K562 (cell line): ENCODE results near the gene CHMP3. TPM values are rescaled to one million over a fixed set of nuclear protein-coding genes. Genes with fewer than 3 reads are reported as not detected.

Experiments used
- ATAC-seq: fragments of 200-7000 bp; cut with Tn5 transposase; 3 replicates; pipeline ENCODE4 v1.9.1; 2020; ENCODE audit warnings: moderate library complexity
- BruUV-seq: library from RNA; stranded (reverse); fragments of 400-500 nt; replicated peaks from 2 replicates; lab custom pipeline; 2021; lab: Mats Ljungman, UMichigan
- CTCF ChIA-PET: fragments of 300-600 bp; formaldehyde crosslinking; extraction: SDS; loops from one replicate; lab custom pipeline; 2021; ENCODE audit warnings: low intra/inter-chr PET ratio; lab: Yijun Ruan, JAX
- POLR2A ChIA-PET: fragments of 300-600, 350-650 bp; sonication (Branson Sonifier 250); formaldehyde crosslinking; extraction: SDS; loops from one replicate; lab custom pipeline; 2021; ENCODE audit warnings: antibody characterized with exemption, inconsistent platforms; lab: Yijun Ruan, JAX
- DNase-seq, 4 experiments: peaks; one replicate each; pipeline versions ENCODE4 v3.0.0 to v3.0.0-alpha.2; 2011 to 2018; ENCODE audit warnings: low spot score in 3 of 4, mixed read lengths in 3 of 4; ENCODE audit errors: extremely low read depth in 1 of 4
- FAIRE-seq: peaks from 2 replicates; lab custom pipeline; 2011; peaks lifted over from hg19 to GRCh38; lab: Jason Lieb, UNC
- H2AFZ ChIP-seq: 2 replicates; pipeline ENCODE4 v1.6.0; 2011; ENCODE audit warnings: low read depth, low read length, control low read depth, inconsistent platforms
- H3K27ac ChIP-seq: fragments of 200-600 bp; 3 replicates; pipeline ENCODE4 v1.8.0; 2011; ENCODE audit warnings: low read depth, mild to moderate bottlenecking, control low read depth, inconsistent platforms, low read length, moderate library complexity, mixed read lengths; ENCODE audit errors: extremely low read depth
- H3K27me3 ChIP-seq, 2 experiments: fragments of 300-600 bp in 1 of 2; 2 replicates in 1 of 2; 3 replicates in 1 of 2; pipeline versions ENCODE4 v1.6.0 to v1.8.0; 2011; ENCODE audit warnings: inconsistent platforms in 2 of 2, low read length in 2 of 2, mild to moderate bottlenecking in 1 of 2, mixed read lengths in 1 of 2, moderate library complexity in 1 of 2; ENCODE audit not compliant: control insufficient read depth in 2 of 2, insufficient read depth in 2 of 2
- H3K36me3 ChIP-seq: fragments of 300-600 bp; 3 replicates; pipeline ENCODE4 v1.8.0; 2011; ENCODE audit warnings: mild to moderate bottlenecking, low read length, inconsistent platforms; ENCODE audit not compliant: control insufficient read depth, insufficient read depth
- H3K4me1 ChIP-seq, 2 experiments: fragments of 200-600 bp in 1 of 2; replicated peaks in 1 of 2; 2 replicates in 1 of 2; 3 replicates in 1 of 2; pipeline versions ENCODE4 v1.5.1 to v1.8.0; 2011; ENCODE audit warnings: inconsistent platforms in 2 of 2, low read length in 2 of 2, mild to moderate bottlenecking in 1 of 2, mixed read lengths in 1 of 2, moderate library complexity in 1 of 2; ENCODE audit not compliant: control insufficient read depth in 2 of 2, insufficient read depth in 2 of 2
- H3K4me2 ChIP-seq: 2 replicates; pipeline ENCODE4 v1.6.1; 2011; ENCODE audit warnings: low read length, control low read depth, inconsistent platforms, mixed read lengths; ENCODE audit not compliant: insufficient read depth
- H3K4me3 ChIP-seq: fragments of 200-600 bp; sonication (generic), shearing (Covaris generic); 2 replicates; pipeline ENCODE4 v1.5.1; 2016; ENCODE audit warnings: control low read depth, inconsistent platforms
- H3K79me2 ChIP-seq: fragments of 200-600 bp; 3 replicates; pipeline ENCODE4 v1.8.0; 2011; ENCODE audit warnings: low read length, inconsistent platforms; ENCODE audit not compliant: control insufficient read depth, insufficient read depth
- H3K9ac ChIP-seq, 2 experiments: 2 replicates each; pipeline versions ENCODE4 v1.6.0 to v1.6.1; 2011; ENCODE audit warnings: low read depth in 2 of 2, low read length in 2 of 2, control low read depth in 1 of 2, inconsistent platforms in 1 of 2, mild to moderate bottlenecking in 1 of 2, mixed read lengths in 1 of 2; ENCODE audit not compliant: insufficient read depth in 1 of 2
- H3K9me1 ChIP-seq: one replicate; pipeline ENCODE4 v1.6.0; 2011; ENCODE audit warnings: inconsistent platforms, mild to moderate bottlenecking, low read length, moderate library complexity; ENCODE audit not compliant: control insufficient read depth, insufficient read depth
- H3K9me3 ChIP-seq: replicated peaks from 2 replicates; pipeline ENCODE4 v1.5.1; 2011; ENCODE audit warnings: low read depth, low read length, inconsistent platforms; ENCODE audit not compliant: control insufficient read depth, insufficient read depth
- H4K20me1 ChIP-seq: replicated peaks from 2 replicates; pipeline ENCODE4 v1.6.1; 2011; ENCODE audit warnings: low read length, inconsistent platforms, mixed read lengths; ENCODE audit not compliant: control insufficient read depth, insufficient read depth
- ATF2 ChIP-seq: sonication (generic); formaldehyde crosslinking; IDR thresholded peaks from 2 replicates; pipeline ENCODE4 v1.8.1; 2022; ENCODE audit warnings: missing genetic modification reagents
- ATF3 ChIP-seq, 2 experiments: fragments of 450-650 bp in 1 of 2; sonication (generic) in 1 of 2; formaldehyde crosslinking in 1 of 2; IDR thresholded peaks in 1 of 2; conservative IDR thresholded peaks in 1 of 2; 2 replicates each; pipeline versions ENCODE4 v1.6.1 to v1.8.1; 2016 to 2023; ENCODE audit warnings: mild to moderate bottlenecking in 2 of 2, moderate library complexity in 2 of 2, inconsistent platforms in 1 of 2, missing genetic modification reagents in 1 of 2
- BRD4 ChIP-seq: fragments of 200-600 bp; sonication (generic); IDR thresholded peaks from 2 replicates; pipeline ENCODE4 v1.6.1; 2017; ENCODE audit warnings: inconsistent platforms
- CBX3 ChIP-seq, 2 experiments: IDR thresholded peaks; 1 replicate in 1 of 2; 2 replicates in 1 of 2; pipeline ENCODE4 v1.6.1; 2012; ENCODE audit warnings: inconsistent platforms in 2 of 2, low read length in 2 of 2, borderline replicate concordance in 1 of 2, control low read depth in 1 of 2
- HMBOX1 ChIP-seq: sonication (generic); IDR thresholded peaks from 2 replicates; pipeline ENCODE4 v1.6.1; 2016
- IRF9 ChIP-seq: fragments of 450-650 bp; IDR thresholded peaks from 2 replicates; pipeline ENCODE4 v1.6.1; 2016; ENCODE audit warnings: missing biosample characterization, missing genetic modification characterization
- SNRNP70 ChIP-seq: fragments of 200-400 bp; formaldehyde crosslinking; optimal IDR thresholded peaks from 2 replicates; pipeline ENCODE3; 2017; ENCODE audit warnings: low read depth, low read length
- SP2 ChIP-seq: IDR thresholded peaks from 2 replicates; pipeline ENCODE4 v1.6.1; 2011; ENCODE audit warnings: mild to moderate bottlenecking, low read depth, low read length, moderate library complexity; ENCODE audit not compliant: poor library complexity, severe bottlenecking; ENCODE audit errors: extremely low read depth
- SRF ChIP-seq, 2 experiments: fragments of 250-450, 450-650 bp in 1 of 2; sonication (Bioruptor Pico) in 1 of 2; sonication (generic) in 1 of 2; formaldehyde crosslinking; IDR thresholded peaks; 2 replicates each; pipeline versions ENCODE4 v1.5.0 to v1.5.1; 2020 to 2022; ENCODE audit warnings: mild to moderate bottlenecking in 1 of 2, missing genetic modification reagents in 1 of 2
- U2AF1 ChIP-seq: fragments of 200-400 bp; formaldehyde crosslinking; optimal IDR thresholded peaks from 2 replicates; pipeline ENCODE3; 2017; ENCODE audit warnings: mild to moderate bottlenecking, low read depth, low read length, moderate library complexity
- ZNF184 ChIP-seq: sonication (generic); formaldehyde crosslinking; IDR thresholded peaks from 2 replicates; pipeline ENCODE4 v1.5.0; 2020; ENCODE audit warnings: missing genetic modification reagents
- in situ Hi-C: fragments of 300-500 bp; cut with MboI; formaldehyde crosslinking; loops from 4 replicates; pipeline ENCODE4 v1.15.0; 2018; ENCODE audit warnings: inconsistent platforms, mixed read lengths
- intact Hi-C: fragments of 100-400 bp; cut with micrococcal nuclease; formaldehyde crosslinking; loops from 2 replicates; pipeline ENCODE4 v1.14.2; 2022
- polyA plus RNA-seq, 8 experiments: library from polyadenylated mRNA; depleted of rRNA in 4 of 8; stranded (reverse) in 5 of 8; unstranded in 3 of 8; fragments of >200 nt; fragmentation: Nextera tagmentation in 2 of 8; fragmentation: Illumina TruSeq in 1 of 8; extraction: Ambion mirVana in 2 of 8; extraction: Trizol in 1 of 8; gene quantifications; 2 replicates each; pipeline versions ENCODE4 v1.2.1 to v1.2.3, GENCODE V29; 2011 to 2014; ENCODE audit warnings: inconsistent platforms in 1 of 8, missing spikeins in 1 of 8
- total RNA-seq, 7 experiments: library from RNA; depleted of rRNA in 6 of 7; stranded (reverse); fragments of >200 nt in 6 of 7; fragmentation: Illumina TruSeq in 2 of 7; extraction: Trizol in 2 of 7; gene quantifications; 2 replicates each; pipeline versions ENCODE4 v1.2.1 to v1.2.3, GENCODE V29; 2011 to 2021; ENCODE audit warnings: low replicate concordance in 1 of 7

Gene CHMP3
- total and polyA plus RNA-seq, 9 of the 15 experiments (the other 6 are each of a cell fraction or from before 2014, with no cell fraction given), result 20.6 to 52.5 (median 31.7) TPM

DNA sequence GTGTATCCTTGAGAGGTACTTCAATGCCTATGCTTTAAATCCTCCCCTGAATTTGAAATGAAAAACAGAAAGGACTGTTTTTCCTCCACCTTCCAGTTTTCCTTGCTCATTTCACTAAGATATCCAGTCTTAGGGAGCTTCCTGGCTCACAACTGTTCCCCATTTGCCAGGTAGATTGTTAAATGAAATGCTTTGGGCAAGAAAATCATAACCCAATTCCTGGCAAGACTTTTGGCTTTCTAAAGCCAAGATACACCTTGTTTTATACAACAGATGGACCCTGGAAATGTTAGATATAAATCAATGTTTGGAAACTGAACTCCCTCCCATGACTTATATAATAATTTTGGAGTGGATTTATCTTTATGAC, 3.6 kb upstream of the CHMP3 start:
- H3K9me3 ChIP-seq, result peaks cover 10% of the 10 kb centered on the region
- H3K27ac ChIP-seq, result no peak overlapping the region
- H3K4me2 ChIP-seq, result peak overlapping the region; percentile 63; the same call in 1 of the 2 replicates
- ChIA-PET CTCF (no interaction called here), POLR2A (interaction anchor here (0.6 to 1.0 kb wide), 3 partner anchors 8 to 1912 kb away, joined by 3 to 4 read pairs (median 3); partner anchors contain the start of gene KDM3A)
- H3K4me3 ChIP-seq, result no peak overlapping the region
- ATAC-seq, result no peak
- peak overlapping the region; percentile 89 for H2AFZ ChIP-seq
- no TSS peak for BruUV-seq
- peaks cover 12% of the 10 kb centered on the region for H3K79me2 ChIP-seq
- FAIRE-seq, result no peak
- no peaks in the 10 kb centered on the region for H3K36me3 ChIP-seq
- H3K9me1 ChIP-seq, result no peaks in the 10 kb centered on the region
- H3K4me1 ChIP-seq, result peaks cover 0 to 17% of the 10 kb centered on the region in 2 experiments; a peak in 3 of 5 replicates
- no peak for DNase-seq
- intact Hi-C loops (loop anchor here (5.0 kb wide), 1 partner anchor 55 kb away; the partner anchor contains the start of gene RNF103), in situ Hi-C loops (no loop called here)
- no peaks in the 10 kb centered on the region for H3K27me3 ChIP-seq
- H3K9ac ChIP-seq, result no peak overlapping the region
- no peaks in the 10 kb centered on the region for H4K20me1 ChIP-seq
- TF ChIP-seq BRD4 (no peak), SRF (CRISPR knock-in tag; IDR thresholded peaks at IDR 0.05) (no peak), HMBOX1 (no peak), CBX3 (IDR thresholded peaks at IDR 0.05; ENCODE audit: borderline replicate concordance in 1 of 2, low read length in 2 of 2) (no peak), IRF9 (tag) (no peak), U2AF1 (no peak), ATF3 (IDR thresholded peaks at IDR 0.05) (no peak), ATF3 (CRISPR knock-in tag; conservative IDR thresholded peaks at IDR 0.05) (no peak), ZNF184 (no peak), SNRNP70 (no peak), ATF2 (CRISPR knock-in tag) (no peak), SP2 (no peak)
